Activated CD8-positive, alpha-beta memory T cell treated with anti-CD3 and anti-CD28 coated beads, Interleukin-2, amount 10 ng/mL, durations not matched to agents 7 days and 5 days (primary cell): ENCODE measurements around the gene NKX2-1. TPM values are rescaled to one million over a fixed set of nuclear protein-coding genes. Genes with fewer than 3 reads are reported as not detected.
"Not testable (repeated sequence)": the region's sequence is repeated elsewhere in the genome, so short reads cannot be mapped to it uniquely, and the experiment has no call there.

Source experiments
- ATAC-seq: fragments of 150-1000 bp; cut with Tn5 transposase; one replicate; pipeline ENCODE4 v1.10.0; 2021; ENCODE audit warnings: moderate library complexity
- CTCF ChIA-PET: fragments of 350-600 bp; sonication (Branson Sonifier 250); formaldehyde crosslinking; loops from one replicate; lab custom pipeline; 2021; ENCODE audit warnings: antibody characterized with exemption; lab: Charles Lee
- DNase-seq: peaks from one replicate; pipeline ENCODE4 v3.0.0-alpha.2; 2020
- H3K27ac Mint-ChIP-seq: one replicate; pipeline ENCODE4 v1.8.0; 2021; ENCODE audit warnings: mild to moderate bottlenecking, mixed read lengths
- H3K27me3 Mint-ChIP-seq: one replicate; pipeline ENCODE4 v1.8.0; 2021; ENCODE audit warnings: mixed read lengths
- H3K36me3 Mint-ChIP-seq: one replicate; pipeline ENCODE4 v1.8.0; 2021; ENCODE audit warnings: mild to moderate bottlenecking, mixed read lengths
- H3K4me1 Mint-ChIP-seq: one replicate; pipeline ENCODE4 v1.8.0; 2021; ENCODE audit warnings: mixed read lengths
- H3K4me3 Mint-ChIP-seq: one replicate; pipeline ENCODE4 v1.8.0; 2021; ENCODE audit warnings: mild to moderate bottlenecking, moderate library complexity, mixed read lengths
- H3K9me3 Mint-ChIP-seq: one replicate; pipeline ENCODE4 v1.8.0; 2022; ENCODE audit warnings: low read depth, mixed read lengths
- total RNA-seq, 2 experiments: library from RNA; stranded (reverse); gene quantifications; one replicate each; pipeline ENCODE4 v1.2.3, GENCODE V29; 2021

The NKX2-1 gene
- total RNA-seq, 2 experiments from 2014 or later, result not detected

DNA sequence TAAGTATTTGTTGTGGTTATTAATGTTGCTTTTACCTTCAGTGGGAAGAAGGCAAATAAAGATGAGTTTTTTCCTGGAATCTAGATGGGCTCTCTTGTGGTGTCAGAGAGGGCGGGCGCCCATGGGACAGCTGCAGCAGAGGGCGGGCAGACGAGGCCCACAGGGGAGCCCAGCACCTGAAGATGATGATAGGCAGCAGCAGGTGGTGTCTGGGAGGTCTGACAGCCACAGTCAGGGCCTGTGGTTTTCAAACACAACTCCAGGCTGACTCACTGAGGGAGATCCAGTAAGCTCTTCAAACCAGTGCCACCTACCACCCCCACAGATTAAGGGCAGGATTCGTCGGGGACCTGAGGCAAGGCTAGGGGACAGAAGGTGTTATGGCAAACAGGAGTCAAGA, 42.8 kb downstream of the NKX2-1 start:
- Mint-ChIP-seq H3K27me3 (peaks cover 4% of the 10 kb centered on the region), H3K27ac (no peak overlapping the region), H3K36me3 (no peaks in the 10 kb centered on the region), H3K4me3 (no peak overlapping the region), H3K9me3 (no peaks in the 10 kb centered on the region), H3K4me1 (no peaks in the 10 kb centered on the region)
- CTCF ChIA-PET, result no interaction called here
- no peak for DNase-seq
- no peak for ATAC-seq

DNA sequence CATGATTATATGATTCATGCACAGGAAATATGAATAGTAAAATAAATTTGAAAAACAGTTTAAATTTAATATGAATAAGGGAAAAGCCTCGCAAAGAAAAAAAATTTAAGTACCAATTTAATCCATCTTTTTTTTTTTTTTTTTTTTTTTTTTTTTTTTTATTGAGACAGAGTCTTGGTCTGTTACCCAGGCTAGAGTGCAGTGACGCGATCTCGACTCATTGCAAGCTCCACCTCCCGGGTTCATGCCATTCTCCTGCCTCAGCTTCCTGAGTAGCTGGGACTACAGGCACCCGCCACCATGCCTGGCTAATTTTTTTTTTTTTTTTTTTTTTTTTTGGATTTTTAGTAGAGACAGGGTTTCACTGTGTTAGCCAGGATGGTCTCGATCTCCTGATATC, 44.0 kb downstream of the NKX2-1 start:
- not testable (repeated sequence) for ATAC-seq

DNA sequence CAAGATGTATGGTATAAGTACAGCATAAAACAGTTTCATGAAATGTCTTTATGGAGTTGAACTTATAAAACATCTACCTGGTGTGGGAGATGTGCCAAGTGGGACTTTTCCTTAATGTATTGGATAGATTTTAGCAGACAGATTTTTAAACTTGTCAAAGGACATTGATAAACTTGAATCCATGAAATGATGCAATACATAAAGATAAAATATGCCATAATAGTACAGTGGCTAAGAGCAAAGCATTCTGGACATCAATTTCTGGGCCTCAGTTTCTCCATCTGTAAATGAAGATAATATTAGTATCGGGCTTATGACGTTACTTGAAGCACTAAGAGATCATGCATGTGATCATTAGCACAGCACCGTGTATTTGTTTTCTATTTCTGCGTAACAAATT, 45.4 kb downstream of the NKX2-1 start:
- no peaks in the 10 kb centered on the region for H3K36me3 Mint-ChIP-seq
- no peak for ATAC-seq
- CTCF ChIA-PET, result no interaction called here
- H3K27ac Mint-ChIP-seq, result no peak overlapping the region
- H3K4me1 Mint-ChIP-seq, result no peaks in the 10 kb centered on the region
- DNase-seq, result no peak
- no peak overlapping the region for H3K4me3 Mint-ChIP-seq
- peaks cover 3% of the 10 kb centered on the region for H3K27me3 Mint-ChIP-seq
- no peaks in the 10 kb centered on the region for H3K9me3 Mint-ChIP-seq

More for the DNA sequence above, 44.0 kb downstream of the NKX2-1 start:
- H3K9me3 Mint-ChIP-seq, H3K36me3 Mint-ChIP-seq, H3K27ac Mint-ChIP-seq, H3K4me3 Mint-ChIP-seq, CTCF ChIA-PET, DNase-seq, H3K27me3 Mint-ChIP-seq, H3K4me1 Mint-ChIP-seq: not testable (repeated sequence)

DNA sequence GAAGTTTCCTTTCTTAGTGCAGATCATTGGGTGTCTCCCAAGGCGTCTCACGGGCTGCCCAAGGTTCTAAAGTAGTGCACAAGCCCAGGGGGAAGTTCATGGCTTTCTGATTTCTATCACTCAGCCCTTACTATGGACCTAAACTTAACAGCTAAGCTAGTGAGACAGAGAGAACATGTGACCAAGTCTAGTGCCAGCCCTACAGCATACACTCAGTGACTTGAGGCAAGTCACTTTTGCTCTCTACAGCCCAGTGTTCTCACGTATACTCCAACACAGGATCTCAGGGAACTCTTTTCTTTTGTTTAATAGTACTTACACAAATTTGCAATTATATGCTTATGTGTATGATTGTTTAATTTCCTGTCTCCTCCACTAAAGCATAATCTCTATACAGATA, 48.6 kb downstream of the NKX2-1 start:
- Mint-ChIP-seq H3K4me3 (no peak overlapping the region), H3K27me3 (peaks cover 3% of the 10 kb centered on the region), H3K4me1 (no peaks in the 10 kb centered on the region), H3K9me3 (no peaks in the 10 kb centered on the region), H3K27ac (no peak overlapping the region), H3K36me3 (no peaks in the 10 kb centered on the region)
- CTCF ChIA-PET, result no interaction called here
- no peak for DNase-seq
- ATAC-seq, result no peak

DNA sequence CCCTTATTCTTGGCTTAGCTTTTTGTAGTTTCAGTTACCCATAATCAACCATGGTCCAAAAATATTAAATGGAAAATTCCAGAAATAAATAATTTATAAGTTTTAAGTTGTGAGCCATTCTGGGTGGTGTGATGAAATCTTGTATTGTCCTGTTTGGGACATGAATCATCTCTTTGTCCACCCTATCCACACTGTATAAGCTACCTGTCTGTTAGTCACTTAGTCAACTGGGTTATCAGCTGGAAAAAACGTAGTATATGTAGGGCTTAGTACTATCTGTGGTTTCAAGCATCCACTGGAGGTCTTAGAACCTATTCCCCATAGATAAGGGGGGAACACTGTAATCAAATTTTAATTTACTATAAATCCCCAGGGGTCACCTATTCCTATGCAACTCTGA, 52.7 kb downstream of the NKX2-1 start:
- CTCF ChIA-PET, result interaction anchor here (0.7 to 1.2 kb wide), 2 partner anchors 9 to 842 kb away, joined by 3 read pairs; no protein-coding TSS in a partner anchor

More for the DNA sequence above, 52.7 kb downstream of the NKX2-1 start:
- H3K27me3 Mint-ChIP-seq, result peaks cover 3% of the 10 kb centered on the region
- no peaks in the 10 kb centered on the region for H3K36me3 Mint-ChIP-seq
- no peak overlapping the region for H3K27ac Mint-ChIP-seq
- H3K4me1 Mint-ChIP-seq, result no peaks in the 10 kb centered on the region
- ATAC-seq (no peak), DNase-seq (no peak)
- no peak overlapping the region for H3K4me3 Mint-ChIP-seq
- no peaks in the 10 kb centered on the region for H3K9me3 Mint-ChIP-seq

Other genes with a start within 250 kb of the NKX2-1 start
- 10 to 100 TPM; 21.0 to 21.3 TPM for gene MBIP, start 199.6 kb downstream of the NKX2-1 start, total RNA-seq
- gene NKX2-8, start 62.4 kb upstream of the NKX2-1 start, total RNA-seq, result not detected
- not detected for gene PAX9, start 141.6 kb upstream of the NKX2-1 start, total RNA-seq